Measurements from ENCODE around the gene SLC2A5. TPM values are rescaled to one million over a fixed set of nuclear protein-coding genes. Genes with fewer than 3 reads are reported as not detected.

The SLC2A5 gene
- polyA plus RNA-seq, 3 donors = 0.75 to 1.3 (median 0.81) TPM

- peaks cover 5 to 18% (median 8%) of the 10 kb centered on the region in 3 donors for H3K27me3 Mint-ChIP-seq (ENCODE audit: low read depth in 3 of 3)
- H3K4me3 ChIP-seq (replicated peaks in 1 of 3; ENCODE audit: low read depth in 2 of 3, low read length in 3 of 3) = no peak overlapping the region
- no peaks in the 10 kb centered on the region for H3K36me3 ChIP-seq (replicated peaks in 1 of 2; ENCODE audit: control insufficient read depth in 1 of 2, insufficient read depth in 2 of 2, low read length in 2 of 2)
- H2AFZ ChIP-seq (ENCODE audit: insufficient read depth, low read depth, low read length, poor library complexity, severe bottlenecking) = no peak overlapping the region
- no peak overlapping the region for H3K4me3 Mint-ChIP-seq
- peaks cover 5% of the 10 kb centered on the region for H3K4me1 Mint-ChIP-seq
- no peaks in the 10 kb centered on the region for H4K20me1 ChIP-seq (ENCODE audit: insufficient read depth, low read length)
- no peak overlapping the region for H3K9ac ChIP-seq (ENCODE audit: insufficient read depth, low read length, poor library complexity, severe bottlenecking)
- H3K27me3 ChIP-seq (ENCODE audit: control insufficient read depth in 2 of 2, insufficient read depth in 2 of 2, low read length in 2 of 2) = peaks cover 0 to 2% of the 10 kb centered on the region in 2 donors
- no peaks in the 10 kb centered on the region for H3K36me3 Mint-ChIP-seq
- H3K27ac Mint-ChIP-seq = no peak overlapping the region
- H3K79me2 ChIP-seq (ENCODE audit: insufficient read depth, low read length) = no peaks in the 10 kb centered on the region
- no peaks in the 10 kb centered on the region for H3K9me3 ChIP-seq (replicated peaks in 1 of 2; ENCODE audit: control insufficient read depth in 1 of 2, insufficient read depth in 1 of 2, low read length in 2 of 2)
- 10% methylated on average over 2 of the region's 6 CpGs for WGBS (ENCODE audit: insufficient coverage)
- no peak for TF ChIP-seq CTCF (IDR thresholded peaks at IDR 0.05)
- no peak overlapping the region for H3K27ac ChIP-seq (ENCODE audit: low read depth in 1 of 2, low read length in 2 of 2)
- no peak for DNase-seq
- no peak overlapping the region for H3K4me2 ChIP-seq (replicated peaks; ENCODE audit: extremely low read depth, low read length, poor library complexity, severe bottlenecking)
- intact Hi-C loops (cut with micrococcal nuclease) = no loop called here
- H3K4me1 ChIP-seq (ENCODE audit: control insufficient read depth in 1 of 2, insufficient read depth in 2 of 2, low read length in 2 of 2) = no peaks in the 10 kb centered on the region
- H3K9me3 Mint-ChIP-seq = peaks cover 0 to 2% (median 0%) of the 10 kb centered on the region in 7 donors
Observed at GRCh38 chr1:9020305-9020704, 49.1 kb downstream of the SLC2A5 start.

DNA sequence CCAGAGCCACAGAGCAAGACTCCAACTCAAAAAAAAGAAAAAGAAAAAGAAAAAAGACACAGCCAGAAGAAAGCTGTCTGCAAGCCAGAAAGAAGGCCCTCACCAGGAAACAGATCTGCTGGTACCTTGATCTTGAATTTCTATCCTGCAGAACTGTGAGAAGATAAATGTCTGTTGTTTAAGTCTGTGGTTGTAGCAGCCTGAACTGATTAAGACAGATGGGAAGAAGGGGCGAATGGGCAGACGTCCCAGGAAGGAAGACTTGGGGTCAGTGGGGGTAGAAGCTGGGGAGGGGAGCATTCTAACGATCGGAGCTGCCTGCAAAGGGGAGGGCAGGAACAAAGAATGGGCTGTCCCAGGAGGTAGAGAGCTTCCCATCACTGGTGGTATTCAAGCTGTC, 49.5 kb downstream of the SLC2A5 start:
- H3K4me1 ChIP-seq (ENCODE audit: control insufficient read depth in 1 of 2, insufficient read depth in 2 of 2, low read length in 2 of 2) = no peaks in the 10 kb centered on the region
- H3K4me2 ChIP-seq (replicated peaks; ENCODE audit: extremely low read depth, low read length, poor library complexity, severe bottlenecking) = no peak overlapping the region
- H3K9me3 Mint-ChIP-seq = peaks cover 0 to 2% (median 0%) of the 10 kb centered on the region in 7 donors
- H3K4me3 ChIP-seq (replicated peaks in 1 of 3; ENCODE audit: low read depth in 2 of 3, low read length in 3 of 3) = no peak overlapping the region
- no peak overlapping the region for H3K27ac ChIP-seq (ENCODE audit: low read depth in 1 of 2, low read length in 2 of 2)
- WGBS (ENCODE audit: insufficient coverage) = 0% methylated on average over 4 of the region's 4 CpGs
- H4K20me1 ChIP-seq (ENCODE audit: insufficient read depth, low read length) = no peaks in the 10 kb centered on the region
- peaks cover 5 to 18% (median 8%) of the 10 kb centered on the region in 3 donors for H3K27me3 Mint-ChIP-seq (ENCODE audit: low read depth in 3 of 3)
- peaks cover 0 to 2% of the 10 kb centered on the region in 2 donors for H3K27me3 ChIP-seq (ENCODE audit: control insufficient read depth in 2 of 2, insufficient read depth in 2 of 2, low read length in 2 of 2)
- no peak for TF ChIP-seq CTCF (IDR thresholded peaks at IDR 0.05)
- H3K36me3 Mint-ChIP-seq = no peaks in the 10 kb centered on the region
- H3K9ac ChIP-seq (ENCODE audit: insufficient read depth, low read length, poor library complexity, severe bottlenecking) = no peak overlapping the region
- no peak overlapping the region for H3K4me3 Mint-ChIP-seq
- no peak for DNase-seq
- H2AFZ ChIP-seq (ENCODE audit: insufficient read depth, low read depth, low read length, poor library complexity, severe bottlenecking) = no peak overlapping the region
- H3K4me1 Mint-ChIP-seq = peaks cover 5% of the 10 kb centered on the region
- no peaks in the 10 kb centered on the region for H3K79me2 ChIP-seq (ENCODE audit: insufficient read depth, low read length)
- no peak overlapping the region for H3K27ac Mint-ChIP-seq
- no peaks in the 10 kb centered on the region for H3K36me3 ChIP-seq (replicated peaks in 1 of 2; ENCODE audit: control insufficient read depth in 1 of 2, insufficient read depth in 2 of 2, low read length in 2 of 2)
- no peaks in the 10 kb centered on the region for H3K9me3 ChIP-seq (replicated peaks in 1 of 2; ENCODE audit: control insufficient read depth in 1 of 2, insufficient read depth in 1 of 2, low read length in 2 of 2)
- intact Hi-C loops (cut with micrococcal nuclease) = loop anchor here in 1 of 2 donors (5.0 kb wide), 1 partner anchor 82 kb away; no protein-coding TSS in a partner anchor
